ENCODE data around the gene EZH2. TPM values are rescaled to one million over a fixed set of nuclear protein-coding genes. Genes with fewer than 3 reads are reported as not detected.

The EZH2 gene
- total RNA-seq, 3 donors from 2014 or later (not counting 1 experiment from before 2014, with no cell fraction given) = 33.4 to 42.7 (median 35.8) TPM

DNA sequence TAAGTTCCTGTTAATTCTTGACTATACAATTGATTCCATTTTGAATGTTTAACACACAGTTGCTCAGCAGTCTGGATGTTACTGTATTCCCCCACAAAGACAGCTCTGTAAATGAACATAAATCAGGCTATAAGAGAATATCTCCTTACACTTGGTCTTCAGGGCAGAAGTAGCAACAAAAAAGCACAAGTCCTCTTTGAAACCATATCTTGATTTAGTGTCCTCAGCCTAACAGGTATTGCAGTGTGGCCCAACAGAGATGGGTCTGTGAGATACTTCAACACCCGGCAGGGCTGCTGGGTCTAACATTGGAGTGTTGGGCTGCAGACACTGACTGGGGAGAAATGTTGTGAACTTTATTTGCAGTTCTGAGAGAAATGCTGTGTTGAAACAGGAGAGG lies 109.6 kb downstream of the EZH2 start:
- Histone ChIP-seq H3K27me3 (ENCODE audit: control insufficient read depth, insufficient read depth, low read length) (no peaks in the 10 kb centered on the region), H3K27ac (ENCODE audit: low read length) (peak overlapping the region; percentile 5), H3K36me3 (ENCODE audit: control insufficient read depth, insufficient read depth, low read length) (peaks cover 30% of the 10 kb centered on the region), H3K4me3 (ENCODE audit: low read length) (no peak overlapping the region), H3K4me1 (ENCODE audit: control insufficient read depth, insufficient read depth, low read length) (peaks cover 20% of the 10 kb centered on the region), H3K9me3 (ENCODE audit: control insufficient read depth, insufficient read depth, low read length) (no peaks in the 10 kb centered on the region)
- ATAC-seq (no peak), DNase-seq (no peak)
- 75% methylated on average over 1 of the region's 1 CpG for WGBS (ENCODE audit: insufficient coverage)
- peak overlapping the region; percentile 85 to 88 for H3K27ac Mint-ChIP-seq
- no peaks in the 10 kb centered on the region for H3K9me3 Mint-ChIP-seq
- no peak overlapping the region for H3K4me3 Mint-ChIP-seq
- no peaks in the 10 kb centered on the region for H3K27me3 Mint-ChIP-seq (ENCODE audit: low read depth in 2 of 2)
- intact Hi-C loops (cut with micrococcal nuclease) = loop anchor here (5.0 to 10.0 kb wide), 3 partner anchors 50 to 188 kb away; partner anchors contain the start of gene CUL1
- no peaks in the 10 kb centered on the region for H3K36me3 Mint-ChIP-seq
- peaks cover 37 to 40% of the 10 kb centered on the region in 2 donors for H3K4me1 Mint-ChIP-seq
- TF ChIP-seq, protein P1, sequence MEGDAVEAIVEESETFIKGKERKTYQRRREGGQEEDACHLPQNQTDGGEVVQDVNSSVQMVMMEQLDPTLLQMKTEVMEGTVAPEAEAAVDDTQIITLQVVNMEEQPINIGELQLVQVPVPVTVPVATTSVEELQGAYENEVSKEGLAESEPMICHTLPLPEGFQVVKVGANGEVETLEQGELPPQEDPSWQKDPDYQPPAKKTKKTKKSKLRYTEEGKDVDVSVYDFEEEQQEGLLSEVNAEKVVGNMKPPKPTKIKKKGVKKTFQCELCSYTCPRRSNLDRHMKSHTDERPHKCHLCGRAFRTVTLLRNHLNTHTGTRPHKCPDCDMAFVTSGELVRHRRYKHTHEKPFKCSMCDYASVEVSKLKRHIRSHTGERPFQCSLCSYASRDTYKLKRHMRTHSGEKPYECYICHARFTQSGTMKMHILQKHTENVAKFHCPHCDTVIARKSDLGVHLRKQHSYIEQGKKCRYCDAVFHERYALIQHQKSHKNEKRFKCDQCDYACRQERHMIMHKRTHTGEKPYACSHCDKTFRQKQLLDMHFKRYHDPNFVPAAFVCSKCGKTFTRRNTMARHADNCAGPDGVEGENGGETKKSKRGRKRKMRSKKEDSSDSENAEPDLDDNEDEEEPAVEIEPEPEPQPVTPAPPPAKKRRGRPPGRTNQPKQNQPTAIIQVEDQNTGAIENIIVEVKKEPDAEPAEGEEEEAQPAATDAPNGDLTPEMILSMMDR (IDR thresholded peaks at IDR 0.05) = no peak

DNA sequence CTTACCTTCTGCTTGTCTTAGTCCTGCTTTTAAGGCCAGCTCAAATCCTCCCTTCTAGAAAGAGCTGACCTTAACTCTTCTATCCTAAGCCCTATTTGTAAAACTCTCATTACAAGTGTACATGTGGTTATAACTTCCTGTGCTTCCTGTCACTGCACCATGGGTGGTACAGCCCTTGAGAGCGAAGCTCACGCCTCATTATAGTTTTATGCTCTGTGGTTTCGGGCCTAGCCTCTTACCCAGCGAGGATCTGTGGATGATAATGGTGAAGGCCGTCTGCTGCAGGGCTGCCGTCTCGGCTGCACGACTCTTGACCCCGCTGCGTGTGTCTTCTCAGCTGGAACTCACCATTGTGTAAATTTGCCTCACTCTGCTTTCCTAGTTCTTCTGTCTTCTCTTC lies 110.8 kb downstream of the EZH2 start:
- intact Hi-C loops (cut with micrococcal nuclease) = loop anchor here (5.0 to 10.0 kb wide), 3 partner anchors 49 to 189 kb away; partner anchors contain the start of gene CUL1
- no peaks in the 10 kb centered on the region for H3K27me3 Mint-ChIP-seq (ENCODE audit: low read depth in 2 of 2)
- DNase-seq = peak; percentile 29 to 69
- peaks cover 33 to 40% of the 10 kb centered on the region in 2 donors for H3K4me1 Mint-ChIP-seq
- WGBS (ENCODE audit: insufficient coverage) = 7% methylated on average over 10 of the region's 10 CpGs
- Histone ChIP-seq H3K4me3 (ENCODE audit: low read length) (no peak overlapping the region), H3K9me3 (ENCODE audit: control insufficient read depth, insufficient read depth, low read length) (no peaks in the 10 kb centered on the region), H3K27me3 (ENCODE audit: control insufficient read depth, insufficient read depth, low read length) (no peaks in the 10 kb centered on the region), H3K27ac (ENCODE audit: low read length) (peak overlapping the region; percentile 69), H3K4me1 (ENCODE audit: control insufficient read depth, insufficient read depth, low read length) (peaks cover 20% of the 10 kb centered on the region), H3K36me3 (ENCODE audit: control insufficient read depth, insufficient read depth, low read length) (peaks cover 37% of the 10 kb centered on the region)
- peak overlapping the region; percentile 84 for H3K4me3 Mint-ChIP-seq
- H3K36me3 Mint-ChIP-seq = no peaks in the 10 kb centered on the region
- TF ChIP-seq, protein P1 (IDR thresholded peaks at IDR 0.05) = no peak
- ATAC-seq = peak; percentile 90 to 100 (median 94)
- H3K9me3 Mint-ChIP-seq = no peaks in the 10 kb centered on the region
- peak overlapping the region; percentile 85 to 88 for H3K27ac Mint-ChIP-seq

DNA sequence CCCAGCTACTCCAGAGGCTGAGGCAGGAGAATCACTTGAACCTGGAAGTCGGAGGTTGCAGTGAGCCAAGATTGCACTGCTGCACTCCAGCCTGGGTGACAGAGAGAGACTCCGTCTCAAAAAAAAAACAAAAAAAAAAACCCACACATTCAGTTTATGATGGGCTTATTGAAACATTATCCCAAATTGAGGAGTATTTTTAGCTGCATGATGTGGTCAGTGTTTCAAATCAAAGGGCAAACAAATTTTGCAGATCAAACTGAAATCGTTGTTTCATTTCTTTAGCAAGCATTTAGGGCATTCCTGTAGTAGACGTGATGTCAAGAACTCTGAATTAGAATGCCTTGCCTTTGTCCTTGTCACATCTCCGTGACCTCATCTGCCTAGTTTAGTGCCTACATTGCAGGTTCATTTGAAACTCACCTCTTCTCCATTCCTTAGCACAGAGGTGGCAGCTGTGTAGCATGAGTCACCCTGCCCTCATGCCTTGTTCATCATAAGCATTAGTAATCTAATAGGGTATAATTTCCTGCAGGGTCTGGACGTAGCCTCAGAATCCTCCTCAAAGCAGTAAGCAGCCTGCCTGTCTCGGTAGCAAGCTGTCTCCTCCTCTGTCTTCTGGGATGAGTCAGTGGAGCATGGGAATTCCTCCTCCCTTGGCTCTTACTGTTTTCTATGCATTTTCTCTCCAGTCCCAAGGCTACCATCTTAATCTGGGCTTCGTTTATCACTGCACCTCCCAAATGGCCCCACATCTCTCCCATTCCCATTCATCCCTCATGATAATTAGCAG lies 111.6 kb downstream of the EZH2 start:
- peak overlapping the region; percentile 69 for H3K27ac ChIP-seq (ENCODE audit: low read length)
- peak overlapping the region; percentile 85 to 88 for H3K27ac Mint-ChIP-seq
- TF ChIP-seq, protein P1 (IDR thresholded peaks at IDR 0.05) = no peak
- DNase-seq (no peak), ATAC-seq (peak in 2 of 3 donors; percentile 50 to 72)
- H3K9me3 ChIP-seq (ENCODE audit: control insufficient read depth, insufficient read depth, low read length) = no peaks in the 10 kb centered on the region
- intact Hi-C loops (cut with micrococcal nuclease) = loop anchor here (5.0 to 10.0 kb wide), 3 partner anchors 48 to 190 kb away; partner anchors contain the start of gene CUL1
- no peaks in the 10 kb centered on the region for H3K27me3 ChIP-seq (ENCODE audit: control insufficient read depth, insufficient read depth, low read length)
- peaks cover 7% of the 10 kb centered on the region for H3K36me3 Mint-ChIP-seq
- peak overlapping the region; percentile 84 for H3K4me3 Mint-ChIP-seq
- peaks cover 33 to 40% of the 10 kb centered on the region in 2 donors for H3K4me1 Mint-ChIP-seq
- H3K27me3 Mint-ChIP-seq (ENCODE audit: low read depth in 2 of 2) = no peaks in the 10 kb centered on the region
- H3K9me3 Mint-ChIP-seq = no peaks in the 10 kb centered on the region
- no peak overlapping the region for H3K4me3 ChIP-seq (ENCODE audit: low read length)
- H3K36me3 ChIP-seq (ENCODE audit: control insufficient read depth, insufficient read depth, low read length) = peaks cover 42% of the 10 kb centered on the region
- WGBS (ENCODE audit: insufficient coverage) = 70% methylated on average over 6 of the region's 8 CpGs
- peaks cover 20% of the 10 kb centered on the region for H3K4me1 ChIP-seq (ENCODE audit: control insufficient read depth, insufficient read depth, low read length)
